Keratinocyte (primary cell): ENCODE measurements around the gene RNF169. TPM values are rescaled to one million over a fixed set of nuclear protein-coding genes. Genes with fewer than 3 reads are reported as not detected.

Experiments used
- DNase-seq: peaks from one replicate; pipeline ENCODE4 v3.0.0-alpha.2; 2011; ENCODE audit warnings: low read depth, missing footprints, low spot score
- FAIRE-seq: peaks from 2 replicates; lab custom pipeline; 2011; peaks lifted over from hg19 to GRCh38; lab: Jason Lieb, UNC
- H2AFZ ChIP-seq: 2 replicates; pipeline ENCODE4 v1.6.0; 2012; ENCODE audit warnings: low read length, control low read depth, inconsistent platforms; ENCODE audit not compliant: control insufficient read depth
- H3K27ac ChIP-seq: 2 replicates; pipeline ENCODE4 v1.5.1; 2011; ENCODE audit warnings: low read length; ENCODE audit not compliant: control insufficient read depth, insufficient read depth
- H3K27me3 ChIP-seq: 3 replicates; pipeline ENCODE4 v1.6.0; 2011; ENCODE audit warnings: low read length; ENCODE audit not compliant: control insufficient read depth, insufficient read depth; ENCODE audit errors: extremely low read depth
- H3K36me3 ChIP-seq, 2 experiments: 2 replicates in 1 of 2; 3 replicates in 1 of 2; pipeline ENCODE4 v1.5.1; 2011; ENCODE audit warnings: low read length in 2 of 2, mild to moderate bottlenecking in 1 of 2; ENCODE audit not compliant: control insufficient read depth in 2 of 2, insufficient read depth in 2 of 2; ENCODE audit errors: extremely low read depth in 1 of 2
- H3K4me1 ChIP-seq: 3 replicates; pipeline ENCODE4 v1.5.1; 2011; ENCODE audit warnings: low read length; ENCODE audit not compliant: control insufficient read depth, insufficient read depth; ENCODE audit errors: extremely low read depth
- H3K4me2 ChIP-seq: 3 replicates; pipeline ENCODE4 v1.6.0; 2011; ENCODE audit warnings: low read depth, low read length; ENCODE audit not compliant: control insufficient read depth, insufficient read depth; ENCODE audit errors: extremely low read depth
- H3K4me3 ChIP-seq, 3 experiments: fragments of 200-600 bp in 1 of 3; sonication (generic) in 1 of 3; 2 replicates in 2 of 3; 3 replicates in 1 of 3; pipeline ENCODE4 v1.5.1; 2011 to 2016; ENCODE audit warnings: low read length in 3 of 3, mild to moderate bottlenecking in 3 of 3, control low read depth in 2 of 3, inconsistent platforms in 1 of 3, low read depth in 1 of 3, mixed read lengths in 1 of 3, mixed run types in 1 of 3, moderate library complexity in 1 of 3; ENCODE audit not compliant: control insufficient read depth in 2 of 3, insufficient read depth in 2 of 3; ENCODE audit errors: extremely low read depth in 1 of 3
- H3K79me2 ChIP-seq: 2 replicates; pipeline ENCODE4 v1.6.0; 2012; ENCODE audit warnings: low read length; ENCODE audit not compliant: control insufficient read depth, insufficient read depth
- H3K9ac ChIP-seq: 3 replicates; pipeline ENCODE4 v1.6.0; 2011; ENCODE audit warnings: low read length; ENCODE audit not compliant: control insufficient read depth, insufficient read depth; ENCODE audit errors: extremely low read depth
- H3K9me1 ChIP-seq: 3 replicates; pipeline ENCODE4 v1.6.0; 2011; ENCODE audit warnings: low read length; ENCODE audit not compliant: control insufficient read depth, insufficient read depth; ENCODE audit errors: extremely low read depth
- H3K9me3 ChIP-seq: 2 replicates; pipeline ENCODE4 v1.5.1; 2012; ENCODE audit warnings: low read depth, low read length; ENCODE audit not compliant: control insufficient read depth
- H4K20me1 ChIP-seq: 3 replicates; pipeline ENCODE4 v1.6.0; 2011; ENCODE audit warnings: low read length; ENCODE audit not compliant: control insufficient read depth, insufficient read depth; ENCODE audit errors: extremely low read depth
- EZH2 ChIP-seq: IDR thresholded peaks from one replicate; pipeline ENCODE4 v1.6.1; 2012; ENCODE audit warnings: inconsistent platforms, mild to moderate bottlenecking, low read length, moderate library complexity
- dilution Hi-C: fragments of 300-500 bp; cut with MboI; formaldehyde crosslinking; loops from one replicate; pipeline ENCODE4 v1.7.0; 2020; ENCODE audit warnings: low sequenced_read_pairs; ENCODE audit not compliant: extremely low pct_ligation_motif_present
- polyA plus RNA-seq, 5 experiments: library from polyadenylated mRNA; depleted of rRNA in 3 of 5; stranded (reverse) in 3 of 5; stranded (forward) in 1 of 5; unstranded in 1 of 5; fragments of >200 nt; gene quantifications; 1 replicate in 1 of 5; 2 replicates in 3 of 5; 3 replicates in 1 of 5; pipeline versions ENCODE4 v1.2.1 to v1.2.3, GENCODE V29; 2011 to 2012; ENCODE audit warnings: missing spikeins in 2 of 5, low read depth in 1 of 5, low replicate concordance in 1 of 5
- TF ChIP-seq, protein P1 (sequence below), 3 experiments: IDR thresholded peaks in 1 of 3; conservative IDR thresholded peaks in 1 of 3; optimal IDR thresholded peaks in 1 of 3; 2 replicates in 2 of 3; 3 replicates in 1 of 3; pipeline versions ENCODE3 to v1.5.1; 2011; ENCODE audit warnings: low read length in 3 of 3, mild to moderate bottlenecking in 3 of 3, moderate library complexity in 2 of 3, control low read depth in 1 of 3, inconsistent platforms in 1 of 3; ENCODE audit not compliant: insufficient read depth in 2 of 3; ENCODE audit errors: extremely low read depth in 1 of 3

The RNF169 gene
- polyA plus RNA-seq, 1 donor (not counting 4 experiments of a cell fraction or from before 2014, with no cell fraction given) = 8.9 TPM

GRCh38 chr11:74863410-74863809 lies 114.8 kb downstream of the RNF169 start:
- Histone ChIP-seq H2AFZ (no peak overlapping the region), H3K4me2 (no peak overlapping the region), H3K36me3 (peaks cover 15 to 30% of the 10 kb centered on the region in 2 experiments), H3K9me3 (peaks cover 14% of the 10 kb centered on the region), H3K9ac (no peak overlapping the region), H3K79me2 (no peaks in the 10 kb centered on the region), H3K4me1 (no peaks in the 10 kb centered on the region), H3K27me3 (no peaks in the 10 kb centered on the region), H4K20me1 (no peaks in the 10 kb centered on the region), H3K4me3 (no peak overlapping the region), H3K9me1 (no peaks in the 10 kb centered on the region), H3K27ac (no peak overlapping the region)
- dilution Hi-C loops = no loop called here
- DNase-seq = no peak
- no peak for TF ChIP-seq EZH2
- TF ChIP-seq, protein P1, sequence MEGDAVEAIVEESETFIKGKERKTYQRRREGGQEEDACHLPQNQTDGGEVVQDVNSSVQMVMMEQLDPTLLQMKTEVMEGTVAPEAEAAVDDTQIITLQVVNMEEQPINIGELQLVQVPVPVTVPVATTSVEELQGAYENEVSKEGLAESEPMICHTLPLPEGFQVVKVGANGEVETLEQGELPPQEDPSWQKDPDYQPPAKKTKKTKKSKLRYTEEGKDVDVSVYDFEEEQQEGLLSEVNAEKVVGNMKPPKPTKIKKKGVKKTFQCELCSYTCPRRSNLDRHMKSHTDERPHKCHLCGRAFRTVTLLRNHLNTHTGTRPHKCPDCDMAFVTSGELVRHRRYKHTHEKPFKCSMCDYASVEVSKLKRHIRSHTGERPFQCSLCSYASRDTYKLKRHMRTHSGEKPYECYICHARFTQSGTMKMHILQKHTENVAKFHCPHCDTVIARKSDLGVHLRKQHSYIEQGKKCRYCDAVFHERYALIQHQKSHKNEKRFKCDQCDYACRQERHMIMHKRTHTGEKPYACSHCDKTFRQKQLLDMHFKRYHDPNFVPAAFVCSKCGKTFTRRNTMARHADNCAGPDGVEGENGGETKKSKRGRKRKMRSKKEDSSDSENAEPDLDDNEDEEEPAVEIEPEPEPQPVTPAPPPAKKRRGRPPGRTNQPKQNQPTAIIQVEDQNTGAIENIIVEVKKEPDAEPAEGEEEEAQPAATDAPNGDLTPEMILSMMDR (optimal IDR thresholded peaks at IDR 0.05 in 1 of 3, IDR thresholded peaks at IDR 0.05 in 1 of 3, conservative IDR thresholded peaks at IDR 0.05 in 1 of 3; ENCODE audit: extremely low read depth in 1 of 3, insufficient read depth in 2 of 3, low read length in 3 of 3) = no peak
- FAIRE-seq = no peak

GRCh38 chr11:74866557-74866956 lies 117.9 kb downstream of the RNF169 start:
- dilution Hi-C loops = no loop called here
- no peak for TF ChIP-seq EZH2
- TF ChIP-seq, protein P1 (optimal IDR thresholded peaks at IDR 0.05 in 1 of 3, IDR thresholded peaks at IDR 0.05 in 1 of 3, conservative IDR thresholded peaks at IDR 0.05 in 1 of 3; ENCODE audit: extremely low read depth in 1 of 3, insufficient read depth in 2 of 3, low read length in 3 of 3) = no peak
- Histone ChIP-seq H3K4me3 (no peak overlapping the region), H3K4me1 (no peaks in the 10 kb centered on the region), H4K20me1 (no peaks in the 10 kb centered on the region), H3K9ac (no peak overlapping the region), H3K4me2 (no peak overlapping the region), H2AFZ (no peak overlapping the region), H3K27ac (no peak overlapping the region), H3K79me2 (no peaks in the 10 kb centered on the region), H3K9me3 (peaks cover 14% of the 10 kb centered on the region), H3K9me1 (no peaks in the 10 kb centered on the region), H3K27me3 (no peaks in the 10 kb centered on the region), H3K36me3 (peaks cover 16 to 30% of the 10 kb centered on the region in 2 experiments)
- FAIRE-seq (no peak), DNase-seq (no peak)
